Progenitor cell of endocrine pancreas (in vitro differentiated cells): ENCODE measurements around the gene NAA35. TPM values are rescaled to one million over a fixed set of nuclear protein-coding genes. Genes with fewer than 3 reads are reported as not detected.

Experiments
- DNase-seq: peaks from one replicate; pipeline ENCODE4 v3.0.0; 2021; ENCODE audit warnings: low spot score; ENCODE audit not compliant: unreplicated experiment
- H3K27ac Mint-ChIP-seq: 2 replicates; pipeline ENCODE4 v1.8.0; 2021; ENCODE audit warnings: mild to moderate bottlenecking, moderate library complexity, mixed read lengths
- H3K27me3 Mint-ChIP-seq: 2 replicates; pipeline ENCODE4 v1.8.0; 2021; ENCODE audit warnings: mixed read lengths
- H3K36me3 Mint-ChIP-seq: 2 replicates; pipeline ENCODE4 v1.8.0; 2022; ENCODE audit warnings: mixed read lengths; ENCODE audit not compliant: insufficient read depth
- H3K4me1 Mint-ChIP-seq: 2 replicates; pipeline ENCODE4 v1.8.0; 2021; ENCODE audit warnings: low read depth, mixed read lengths
- H3K4me3 Mint-ChIP-seq: 2 replicates; pipeline ENCODE4 v1.8.0; 2021; ENCODE audit warnings: low read depth, mild to moderate bottlenecking, moderate library complexity, mixed read lengths
- H3K9me3 Mint-ChIP-seq: 2 replicates; pipeline ENCODE4 v1.8.0; 2021; ENCODE audit warnings: low read depth, mixed read lengths
- total RNA-seq: library from RNA; stranded (reverse); gene quantifications from 2 replicates; pipeline ENCODE4 v1.2.1, GENCODE V29; 2021
- TF ChIP-seq, protein P1 (sequence below): fragments of 200-600 bp; sonication (generic); IDR thresholded peaks from one replicate; pipeline ENCODE4 v1.5.0; 2021; ENCODE audit warnings: antibody characterized with exemption, mild to moderate bottlenecking; ENCODE audit not compliant: unreplicated experiment

NAA35 gene
- total RNA-seq, 1 donor from 2014 or later = 37.3 TPM

DNA sequence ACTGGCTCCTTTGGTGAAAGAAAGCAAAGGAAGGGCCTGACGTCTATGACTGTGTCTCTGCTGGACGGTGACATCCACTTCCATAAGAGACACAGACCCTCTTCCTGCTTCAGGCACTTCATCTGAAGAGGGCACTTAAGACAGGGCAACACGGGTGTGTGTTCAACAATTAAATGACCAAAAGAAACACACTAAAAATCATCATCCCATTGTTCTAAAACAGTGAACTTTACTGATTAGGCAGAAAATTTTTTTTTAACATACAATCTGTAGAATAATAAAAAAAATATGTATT, 99.9 kb downstream of the NAA35 start:
- Mint-ChIP-seq H3K27ac (peak overlapping the region; percentile 83), H3K36me3 (peaks cover 28% of the 10 kb centered on the region), H3K4me3 (no peak overlapping the region), H3K4me1 (peaks cover 5% of the 10 kb centered on the region), H3K27me3 (no peaks in the 10 kb centered on the region), H3K9me3 (peaks cover 3% of the 10 kb centered on the region)
- TF ChIP-seq, protein P1, sequence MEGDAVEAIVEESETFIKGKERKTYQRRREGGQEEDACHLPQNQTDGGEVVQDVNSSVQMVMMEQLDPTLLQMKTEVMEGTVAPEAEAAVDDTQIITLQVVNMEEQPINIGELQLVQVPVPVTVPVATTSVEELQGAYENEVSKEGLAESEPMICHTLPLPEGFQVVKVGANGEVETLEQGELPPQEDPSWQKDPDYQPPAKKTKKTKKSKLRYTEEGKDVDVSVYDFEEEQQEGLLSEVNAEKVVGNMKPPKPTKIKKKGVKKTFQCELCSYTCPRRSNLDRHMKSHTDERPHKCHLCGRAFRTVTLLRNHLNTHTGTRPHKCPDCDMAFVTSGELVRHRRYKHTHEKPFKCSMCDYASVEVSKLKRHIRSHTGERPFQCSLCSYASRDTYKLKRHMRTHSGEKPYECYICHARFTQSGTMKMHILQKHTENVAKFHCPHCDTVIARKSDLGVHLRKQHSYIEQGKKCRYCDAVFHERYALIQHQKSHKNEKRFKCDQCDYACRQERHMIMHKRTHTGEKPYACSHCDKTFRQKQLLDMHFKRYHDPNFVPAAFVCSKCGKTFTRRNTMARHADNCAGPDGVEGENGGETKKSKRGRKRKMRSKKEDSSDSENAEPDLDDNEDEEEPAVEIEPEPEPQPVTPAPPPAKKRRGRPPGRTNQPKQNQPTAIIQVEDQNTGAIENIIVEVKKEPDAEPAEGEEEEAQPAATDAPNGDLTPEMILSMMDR = no peak
- DNase-seq = no peak

- Mint-ChIP-seq H3K9me3 (peaks cover 3% of the 10 kb centered on the region), H3K27ac (no peak overlapping the region), H3K27me3 (no peaks in the 10 kb centered on the region), H3K4me1 (peaks cover 3% of the 10 kb centered on the region), H3K4me3 (no peak overlapping the region), H3K36me3 (peaks cover 28% of the 10 kb centered on the region)
- TF ChIP-seq, protein P1 = no peak
- DNase-seq = no peak
Measured at GRCh38 chr9:86041311-86041741, 100.4 kb downstream of the NAA35 start.

GRCh38 chr9:86042199-86042978, 101.4 kb downstream of the NAA35 start:
- no peaks in the 10 kb centered on the region for H3K4me1 Mint-ChIP-seq
- H3K27me3 Mint-ChIP-seq = no peaks in the 10 kb centered on the region
- H3K9me3 Mint-ChIP-seq = peaks cover 3% of the 10 kb centered on the region
- no peak overlapping the region for H3K4me3 Mint-ChIP-seq
- TF ChIP-seq, protein P1 = no peak
- no peak for DNase-seq
- peaks cover 24% of the 10 kb centered on the region for H3K36me3 Mint-ChIP-seq
- H3K27ac Mint-ChIP-seq = no peak overlapping the region

- Mint-ChIP-seq H3K27me3 (no peaks in the 10 kb centered on the region), H3K4me3 (no peak overlapping the region), H3K36me3 (peaks cover 21% of the 10 kb centered on the region), H3K9me3 (peaks cover 2% of the 10 kb centered on the region), H3K27ac (no peak overlapping the region), H3K4me1 (no peaks in the 10 kb centered on the region)
- DNase-seq = no peak
- TF ChIP-seq, protein P1 = no peak
Measured at GRCh38 chr9:86043586-86043985, 102.6 kb downstream of the NAA35 start.

DNA sequence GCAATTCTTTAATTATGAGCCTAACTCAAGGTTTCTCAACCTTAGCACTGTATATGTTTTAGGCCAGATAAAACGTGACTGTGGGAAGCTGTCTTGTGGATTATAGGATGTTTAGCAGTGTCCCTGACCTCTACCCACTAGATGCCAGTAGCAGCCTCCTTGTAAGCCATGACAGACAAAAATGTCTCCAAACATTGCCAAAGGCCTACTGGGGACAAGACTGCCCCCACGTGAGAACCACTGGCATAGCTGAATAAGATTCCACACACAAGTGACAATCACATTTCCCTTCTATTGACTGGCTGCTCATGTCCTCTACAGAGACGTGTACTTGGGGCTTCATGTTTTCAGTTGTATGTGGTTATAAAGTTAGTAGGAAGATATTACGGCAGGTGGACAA, 103.1 kb downstream of the NAA35 start:
- no peak overlapping the region for H3K4me3 Mint-ChIP-seq
- no peak for DNase-seq
- no peaks in the 10 kb centered on the region for H3K4me1 Mint-ChIP-seq
- H3K9me3 Mint-ChIP-seq = no peaks in the 10 kb centered on the region
- TF ChIP-seq, protein P1 = no peak
- H3K27ac Mint-ChIP-seq = no peak overlapping the region
- no peaks in the 10 kb centered on the region for H3K27me3 Mint-ChIP-seq
- peaks cover 19% of the 10 kb centered on the region for H3K36me3 Mint-ChIP-seq
